ENCODE data around the gene ESX1. TPM values are rescaled to one million over a fixed set of nuclear protein-coding genes. Genes with fewer than 3 reads are reported as not detected.
"Not testable (repeated sequence)": the region's sequence is repeated elsewhere in the genome, so short reads cannot be mapped to it uniquely, and the experiment has no call there.

ESX1 gene
- total and polyA plus RNA-seq, 2 donors (not counting 1 experiment from before 2014, with no cell fraction given) = not detected

- Histone ChIP-seq H3K4me2 (replicated peaks; ENCODE audit: low read depth, low read length, poor library complexity, severe bottlenecking) (peak overlapping the region; percentile 38), H4K20me1 (ENCODE audit: control insufficient read depth, insufficient read depth, low read length, poor library complexity, severe bottlenecking) (no peaks in the 10 kb centered on the region), H3K27ac (ENCODE audit: low read length in 2 of 2) (no peak overlapping the region), H3K4me3 (ENCODE audit: control extremely low read depth in 1 of 5, extremely low read depth in 1 of 5, insufficient read depth in 1 of 5, low read depth in 2 of 5, low read length in 4 of 5) (no peak overlapping the region), H3K36me3 (replicated peaks in 1 of 2; ENCODE audit: control extremely low read depth in 1 of 2, control insufficient read depth in 1 of 2, extremely low read depth in 1 of 2, insufficient read depth in 2 of 2, low read length in 1 of 2) (no peaks in the 10 kb centered on the region), H3K9me3 (ENCODE audit: control extremely low read depth in 1 of 3, control insufficient read depth in 2 of 3, insufficient read depth in 1 of 3, low read length in 2 of 3) (no peaks in the 10 kb centered on the region), H3K79me2 (ENCODE audit: control insufficient read depth, insufficient read depth, low read length) (no peaks in the 10 kb centered on the region), H3K9ac (ENCODE audit: low read length) (no peak overlapping the region), H3K4me1 (ENCODE audit: control insufficient read depth in 2 of 2, insufficient read depth in 2 of 2, low read length in 2 of 2) (peaks cover 0 to 7% of the 10 kb centered on the region in 2 donors), H2AFZ (ENCODE audit: insufficient read depth, low read depth, low read length, poor library complexity, severe bottlenecking) (peak overlapping the region; percentile 10), H3K27me3 (replicated peaks in 1 of 4; ENCODE audit: control extremely low read depth in 1 of 4, control insufficient read depth in 3 of 4, insufficient read depth in 4 of 4, low read length in 3 of 4) (peaks cover 0 to 14% (median 0%) of the 10 kb centered on the region in 4 experiments)
- peak overlapping the region; percentile 79 for H3K4me3 Mint-ChIP-seq
- DNase-seq (peak; percentile 2), ATAC-seq (ENCODE audit: low read depth) (no peak)
- ChIA-PET POLR2A (no interaction called here), CTCF (no interaction called here)
- 1% methylated on average over 32 of the region's 65 CpGs for WGBS (ENCODE audit: insufficient coverage)
- no peaks in the 10 kb centered on the region for H3K9me3 Mint-ChIP-seq (ENCODE audit: insufficient read depth)
- H3K4me1 Mint-ChIP-seq = peaks cover 12% of the 10 kb centered on the region
- no peak overlapping the region for H3K27ac Mint-ChIP-seq
- peaks cover 25% of the 10 kb centered on the region for H3K27me3 Mint-ChIP-seq
- intact Hi-C loops (cut with micrococcal nuclease) = no loop called here
- TF ChIP-seq CTCF (IDR thresholded peaks at IDR 0.05) = no peak
- TF ChIP-seq EZH2 (IDR thresholded peaks at IDR 0.05; ENCODE audit: borderline replicate concordance, insufficient read depth, low read depth, low read length, poor library complexity, severe bottlenecking) = no peak
These were observed 929 bp downstream of the ESX1 start for GRCh38 chrX:104253567-104254441.

- no peak overlapping the region for H3K4me3 Mint-ChIP-seq
- peaks cover 18% of the 10 kb centered on the region for H3K27me3 Mint-ChIP-seq
- no peaks in the 10 kb centered on the region for H3K9me3 ChIP-seq (ENCODE audit: control extremely low read depth in 1 of 3, control insufficient read depth in 2 of 3, insufficient read depth in 1 of 3, low read length in 2 of 3)
- H3K9me3 Mint-ChIP-seq (ENCODE audit: insufficient read depth) = no peaks in the 10 kb centered on the region
- H3K36me3 ChIP-seq (replicated peaks in 1 of 2; ENCODE audit: control extremely low read depth in 1 of 2, control insufficient read depth in 1 of 2, extremely low read depth in 1 of 2, insufficient read depth in 2 of 2, low read length in 1 of 2) = no peaks in the 10 kb centered on the region
- POLR2A ChIA-PET = no interaction called here
- intact Hi-C loops (cut with micrococcal nuclease) = no loop called here
- H3K27me3 ChIP-seq (replicated peaks in 1 of 4; ENCODE audit: control extremely low read depth in 1 of 4, control insufficient read depth in 3 of 4, insufficient read depth in 4 of 4, low read length in 3 of 4) = peaks cover 0 to 11% (median 0%) of the 10 kb centered on the region in 4 experiments
- H3K4me1 Mint-ChIP-seq = peaks cover 11% of the 10 kb centered on the region
- H3K4me1 ChIP-seq (ENCODE audit: control insufficient read depth in 2 of 2, insufficient read depth in 2 of 2, low read length in 2 of 2) = peaks cover 0 to 7% of the 10 kb centered on the region in 2 donors
- H4K20me1 ChIP-seq (ENCODE audit: control insufficient read depth, insufficient read depth, low read length, poor library complexity, severe bottlenecking) = no peaks in the 10 kb centered on the region
- H3K4me3 ChIP-seq (ENCODE audit: control extremely low read depth in 1 of 5, extremely low read depth in 1 of 5, insufficient read depth in 1 of 5, low read depth in 2 of 5, low read length in 4 of 5) = no peak overlapping the region
- H3K4me2 ChIP-seq (replicated peaks; ENCODE audit: low read depth, low read length, poor library complexity, severe bottlenecking) = no peak overlapping the region
- no peak overlapping the region for H3K27ac Mint-ChIP-seq
- H3K27ac ChIP-seq (ENCODE audit: low read length in 2 of 2) = no peak overlapping the region
- DNase-seq (no peak), ATAC-seq (ENCODE audit: low read depth) (no peak)
- over 99% methylated on average over 16 of the region's 17 CpGs for WGBS (ENCODE audit: insufficient coverage)
- CTCF ChIA-PET = no interaction called here
- no peak overlapping the region for H3K9ac ChIP-seq (ENCODE audit: low read length)
- TF ChIP-seq CTCF (IDR thresholded peaks at IDR 0.05) (no peak), EZH2 (IDR thresholded peaks at IDR 0.05; ENCODE audit: borderline replicate concordance, insufficient read depth, low read depth, low read length, poor library complexity, severe bottlenecking) (no peak)
- H3K79me2 ChIP-seq (ENCODE audit: control insufficient read depth, insufficient read depth, low read length) = no peaks in the 10 kb centered on the region
- H2AFZ ChIP-seq (ENCODE audit: insufficient read depth, low read depth, low read length, poor library complexity, severe bottlenecking) = no peak overlapping the region
These were observed 4.3 kb downstream of the ESX1 start for GRCh38 chrX:104250470-104250869.

- 94% methylated on average over 3 of the region's 10 CpGs for WGBS (ENCODE audit: insufficient coverage)
- H3K36me3 ChIP-seq (replicated peaks in 1 of 2; ENCODE audit: control extremely low read depth in 1 of 2, control insufficient read depth in 1 of 2, extremely low read depth in 1 of 2, insufficient read depth in 2 of 2, low read length in 1 of 2); CTCF ChIA-PET; H3K27me3 Mint-ChIP-seq; ATAC-seq (ENCODE audit: low read depth); H3K27ac Mint-ChIP-seq; H3K79me2 ChIP-seq (ENCODE audit: control insufficient read depth, insufficient read depth, low read length); H3K9me3 ChIP-seq (ENCODE audit: control extremely low read depth in 1 of 3, control insufficient read depth in 2 of 3, insufficient read depth in 1 of 3, low read length in 2 of 3); H3K4me2 ChIP-seq (replicated peaks; ENCODE audit: low read depth, low read length, poor library complexity, severe bottlenecking); H2AFZ ChIP-seq (ENCODE audit: insufficient read depth, low read depth, low read length, poor library complexity, severe bottlenecking); H3K4me3 ChIP-seq (ENCODE audit: control extremely low read depth in 1 of 5, extremely low read depth in 1 of 5, insufficient read depth in 1 of 5, low read depth in 2 of 5, low read length in 4 of 5); H4K20me1 ChIP-seq (ENCODE audit: control insufficient read depth, insufficient read depth, low read length, poor library complexity, severe bottlenecking); H3K4me1 Mint-ChIP-seq; H3K27me3 ChIP-seq (replicated peaks in 1 of 4; ENCODE audit: control extremely low read depth in 1 of 4, control insufficient read depth in 3 of 4, insufficient read depth in 4 of 4, low read length in 3 of 4); POLR2A ChIA-PET; H3K4me3 Mint-ChIP-seq; H3K9me3 Mint-ChIP-seq (ENCODE audit: insufficient read depth); H3K4me1 ChIP-seq (ENCODE audit: control insufficient read depth in 2 of 2, insufficient read depth in 2 of 2, low read length in 2 of 2); DNase-seq; intact Hi-C loops (cut with micrococcal nuclease); H3K27ac ChIP-seq (ENCODE audit: low read length in 2 of 2); H3K9ac ChIP-seq (ENCODE audit: low read length): not testable (repeated sequence)
These were observed 24.7 kb downstream of the ESX1 start for GRCh38 chrX:104230060-104230459.

Data from B cell (primary cell).